Astrocyte of the cerebellum (primary cell): ENCODE data around the gene TMEM91.
A peak's percentile ranks its signal among the peaks of the same experiment; 100 is the strongest.

Experiments
- DNase-seq: peaks from one replicate; pipeline ENCODE4 v3.0.0-alpha.2; 2011; ENCODE audit warnings: low read depth
- H3K4me3 ChIP-seq: 2 replicates; pipeline ENCODE4 v1.5.1; 2011; ENCODE audit warnings: mild to moderate bottlenecking, low read depth, low read length, moderate library complexity
- CTCF ChIP-seq: IDR thresholded peaks from 2 replicates; pipeline ENCODE4 v1.5.1; 2012; ENCODE audit warnings: low read length, low read depth, moderate library complexity, mild to moderate bottlenecking; ENCODE audit errors: missing control alignments
- in situ Hi-C: cut with HindIII; loops from 2 replicates; pipeline ENCODE4 v1.10.0; 2017; ENCODE audit warnings: low sequenced_read_pairs

The TMEM91 gene

GRCh38 chr19:41392775-41393174 is 16.4 kb downstream of the TMEM91 start:
- DNase-seq: no peak
- no peak overlapping the region for H3K4me3 ChIP-seq
- TF ChIP-seq CTCF: no peak
- in situ Hi-C loops: no loop called here

GRCh38 chr19:41395355-41395754 is 19.0 kb downstream of the TMEM91 start:
- no peak overlapping the region for H3K4me3 ChIP-seq
- in situ Hi-C loops: no loop called here
- TF ChIP-seq CTCF: no peak
- no peak for DNase-seq

GRCh38 chr19:41397086-41398049 is 21.0 kb downstream of the TMEM91 start, which contains the start of the genes BCKDHA and EXOSC5:
TSS of gene BCKDHA (plus strand) at chr19:41397818. CDS start at chr19:41397828, 10 bp downstream.
TSS of gene EXOSC5 (minus strand) at chr19:41397359. CDS start at chr19:41397328, 31 bp downstream.
- peak; percentile 100 for DNase-seq
- peak within 1 kb of the TSS; percentile 100 for H3K4me3 ChIP-seq
- in situ Hi-C loops: no loop called here
- no peak for TF ChIP-seq CTCF

GRCh38 chr19:41398050-41398418 is 21.7 kb downstream of the TMEM91 start:
- TF ChIP-seq CTCF: no peak
- in situ Hi-C loops: no loop called here

GRCh38 chr19:41398598-41398997 is 22.3 kb downstream of the TMEM91 start:
- no peak for TF ChIP-seq CTCF
- in situ Hi-C loops: no loop called here
- peak overlapping the region; percentile 100 for H3K4me3 ChIP-seq

More at GRCh38 chr19:41398050-41398418, 21.7 kb downstream of the TMEM91 start:
- H3K4me3 ChIP-seq: peak overlapping the region; percentile 100
- no peak for DNase-seq

GRCh38 chr19:41399091-41399490 is 22.8 kb downstream of the TMEM91 start:
- in situ Hi-C loops: no loop called here
- DNase-seq: no peak
- no peak overlapping the region for H3K4me3 ChIP-seq

More at GRCh38 chr19:41398598-41398997, 22.3 kb downstream of the TMEM91 start:
- no peak for DNase-seq

More at GRCh38 chr19:41399091-41399490, 22.8 kb downstream of the TMEM91 start:
- no peak for TF ChIP-seq CTCF
